Neural cell (in vitro differentiated cells): ENCODE results near the gene GPATCH4. TPM values are rescaled to one million over a fixed set of nuclear protein-coding genes. Genes with fewer than 3 reads are reported as not detected.

Source experiments
- H2AFZ ChIP-seq: fragments of 200-600, 300-800 bp; sonication (generic), shearing (Covaris generic); 2 replicates; pipeline ENCODE4 v1.6.0; 2014; ENCODE audit warnings: low read depth, mild to moderate bottlenecking, antibody characterized with exemption, low read length, moderate library complexity
- H3F3A ChIP-seq: fragments of 200-600 bp; shearing (Covaris generic); 2 replicates; pipeline ENCODE4 v1.6.1; 2016; ENCODE audit warnings: mild to moderate bottlenecking, moderate library complexity, mixed read lengths, antibody characterized with exemption, low read length; ENCODE audit not compliant: insufficient read depth, poor library complexity, severe bottlenecking
- H3K27ac ChIP-seq: fragments of 200-600, 300-800 bp; sonication (generic), shearing (Covaris generic); 2 replicates; pipeline ENCODE4 v1.5.1; 2014; ENCODE audit warnings: mild to moderate bottlenecking, low read length, moderate library complexity
- H3K27me3 ChIP-seq: fragments of 300-800, 200-600 bp; sonication (generic), shearing (Covaris generic); 2 replicates; pipeline ENCODE4 v1.6.0; 2014; ENCODE audit warnings: mild to moderate bottlenecking, low read depth, low read length, moderate library complexity; ENCODE audit not compliant: insufficient read depth
- H3K36me3 ChIP-seq: fragments of 300-800, 200-600 bp; sonication (generic), shearing (Covaris generic); 2 replicates; pipeline ENCODE4 v1.5.1; 2014; ENCODE audit warnings: mild to moderate bottlenecking, antibody characterized with exemption, low read length, moderate library complexity; ENCODE audit not compliant: insufficient read depth
- H3K4me2 ChIP-seq: fragments of 300-800, 200-600 bp; sonication (generic), shearing (Covaris generic); 2 replicates; pipeline ENCODE4 v1.6.0; 2014; ENCODE audit warnings: mild to moderate bottlenecking, low read length
- H3K4me3 ChIP-seq: fragments of 300-800, 200-600 bp; sonication (generic), shearing (Covaris generic); 2 replicates; pipeline ENCODE4 v1.5.1; 2014; ENCODE audit warnings: mild to moderate bottlenecking, low read length, moderate library complexity
- H3K79me2 ChIP-seq: fragments of 200-600 bp; shearing (Covaris generic); replicated peaks from 2 replicates; pipeline ENCODE4 v1.6.0; 2014; ENCODE audit warnings: mild to moderate bottlenecking, low read length, moderate library complexity; ENCODE audit not compliant: insufficient read depth
- H3K9ac ChIP-seq: fragments of 300-800, 200-600 bp; sonication (generic), shearing (Covaris generic); 2 replicates; pipeline ENCODE4 v1.6.1; 2016; ENCODE audit warnings: mild to moderate bottlenecking, low read length, mixed read lengths
- H3K9me2 ChIP-seq: fragments of 200-600 bp; shearing (Covaris generic); 2 replicates; pipeline ENCODE4 v1.6.1; 2016; ENCODE audit warnings: mild to moderate bottlenecking, low read length, mixed read lengths; ENCODE audit not compliant: insufficient read depth
- H3K9me3 ChIP-seq: fragments of 200-600, 300-800 bp; sonication (generic), shearing (Covaris generic); 2 replicates; pipeline ENCODE4 v1.6.1; 2016; ENCODE audit warnings: mild to moderate bottlenecking, mixed run types, low read length, moderate library complexity, mixed read lengths
- H4K20me1 ChIP-seq: fragments of 200-600 bp; shearing (Covaris generic); 2 replicates; pipeline ENCODE4 v1.6.1; 2016; ENCODE audit warnings: mild to moderate bottlenecking, mixed run types; ENCODE audit not compliant: insufficient read depth
- CTCF ChIP-seq: fragments of 450-650 bp; IDR thresholded peaks from 2 replicates; pipeline ENCODE4 v1.5.1; 2014; ENCODE audit warnings: antibody characterized with exemption, mild to moderate bottlenecking, moderate library complexity; ENCODE audit not compliant: poor library complexity, severe bottlenecking
- EP300 ChIP-seq: fragments of 450-650 bp; conservative IDR thresholded peaks from 2 replicates; pipeline ENCODE4 v1.6.1; 2014; ENCODE audit warnings: antibody characterized with exemption, mild to moderate bottlenecking, moderate library complexity; ENCODE audit not compliant: poor library complexity, severe bottlenecking
- EZH2 ChIP-seq: fragments of 200-600, 300-800 bp; shearing (Covaris generic), sonication (generic); IDR thresholded peaks from 2 replicates; pipeline ENCODE4 v1.6.1; 2014; ENCODE audit warnings: antibody characterized with exemption, low read length, borderline replicate concordance, mild to moderate bottlenecking; ENCODE audit not compliant: insufficient read depth, poor library complexity, severe bottlenecking
- MXI1 ChIP-seq: fragments of 450-650 bp; conservative IDR thresholded peaks from 2 replicates; pipeline ENCODE4 v1.6.1; 2014; ENCODE audit warnings: antibody characterized with exemption, mild to moderate bottlenecking; ENCODE audit not compliant: poor library complexity, severe bottlenecking
- POLR2AphosphoS5 ChIP-seq: IDR thresholded peaks from 2 replicates; pipeline ENCODE4 v1.6.1; 2012
- RAD21 ChIP-seq: fragments of 450-650 bp; conservative IDR thresholded peaks from 2 replicates; pipeline ENCODE4 v1.6.1; 2014; ENCODE audit warnings: antibody characterized with exemption, mild to moderate bottlenecking, moderate library complexity
- REST ChIP-seq: IDR thresholded peaks from 2 replicates; pipeline ENCODE4 v1.6.1; 2012; ENCODE audit warnings: borderline replicate concordance
- SMC3 ChIP-seq: fragments of 450-650 bp; conservative IDR thresholded peaks from 2 replicates; pipeline ENCODE4 v1.6.1; 2014; ENCODE audit warnings: antibody characterized with exemption, mild to moderate bottlenecking, moderate library complexity; ENCODE audit not compliant: poor library complexity
- TAF1 ChIP-seq: IDR thresholded peaks from 2 replicates; pipeline ENCODE4 v1.6.1; 2012; ENCODE audit warnings: low read depth
- polyA plus RNA-seq: library from polyadenylated mRNA; depleted of rRNA; stranded (reverse); fragments of >200 nt; gene quantifications from 2 replicates; pipeline ENCODE4 v1.2.3, GENCODE V29; 2014

GPATCH4 gene
- polyA plus RNA-seq, 1 donor from 2014 or later, result 3.9 TPM

GRCh38 chr1:156643778-156644092 lies 42.5 kb upstream of the GPATCH4 start:
- no peak overlapping the region for H3K4me3 ChIP-seq
- no peak overlapping the region for H3K4me2 ChIP-seq
- no peaks in the 10 kb centered on the region for H3K36me3 ChIP-seq
- no peaks in the 10 kb centered on the region for H3K9me3 ChIP-seq
- peaks cover 49% of the 10 kb centered on the region for H3K27me3 ChIP-seq
- H3K9me2 ChIP-seq, result no peaks in the 10 kb centered on the region
- no peak overlapping the region for H3K9ac ChIP-seq
- no peaks in the 10 kb centered on the region for H4K20me1 ChIP-seq
- no peaks in the 10 kb centered on the region for H3F3A ChIP-seq
- H3K27ac ChIP-seq, result no peak overlapping the region
- H3K79me2 ChIP-seq, result no peaks in the 10 kb centered on the region
- H2AFZ ChIP-seq, result no peak overlapping the region
- TF ChIP-seq EP300 (no peak), RAD21 (no peak), CTCF (no peak), REST (no peak), SMC3 (no peak), TAF1 (no peak), EZH2 (no peak), MXI1 (no peak), POLR2AphosphoS5 (no peak)

- Histone ChIP-seq H3K4me3 (peak overlapping the region; percentile 71), H2AFZ (no peak overlapping the region), H3K27me3 (peaks cover 45% of the 10 kb centered on the region), H3K36me3 (no peaks in the 10 kb centered on the region), H3K9ac (no peak overlapping the region), H3K9me2 (no peaks in the 10 kb centered on the region), H3K27ac (no peak overlapping the region), H3K79me2 (no peaks in the 10 kb centered on the region), H4K20me1 (no peaks in the 10 kb centered on the region), H3K4me2 (no peak overlapping the region), H3F3A (no peaks in the 10 kb centered on the region), H3K9me3 (no peaks in the 10 kb centered on the region)
- TF ChIP-seq CTCF, result no peak
- TF ChIP-seq EP300, result no peak
- no peak for TF ChIP-seq MXI1
These were observed 41.9 kb upstream of the GPATCH4 start for GRCh38 chr1:156643049-156643777.
